ENCODE data around the gene HFE. TPM values are rescaled to one million over a fixed set of nuclear protein-coding genes. Genes with fewer than 3 reads are reported as not detected.

HFE gene
- total and polyA plus RNA-seq, 2 of the 13 experiments (the other 11 are each of a cell fraction or from before 2014, with no cell fraction given): 3.7 to 6.3 TPM

- peak; percentile 71 for TF ChIP-seq ARID5B (CRISPR knock-in tag; IDR thresholded peaks at IDR 0.05)
- TF ChIP-seq ZNF547 (CRISPR knock-in tag; IDR thresholded peaks at IDR 0.05): peak; percentile 61; the same call in 1 of the 2 replicates
- TF ChIP-seq ELK4 (CRISPR knock-in tag; IDR thresholded peaks at IDR 0.05; ENCODE audit: borderline replicate concordance): 0 out of 2 replicates have a peak, but pooled peaks have one; percentile 47
- TF ChIP-seq BHLHE40 (IDR thresholded peaks at IDR 0.05; ENCODE audit: low read length): no peak; the same call in 1 of the 2 replicates
- TF ChIP-seq SMAD1 (CRISPR knock-in tag; IDR thresholded peaks at IDR 0.05; ENCODE audit: borderline replicate concordance, low read depth): 0 out of 2 replicates have a peak, but pooled peaks have one; percentile 83
- peak; percentile 93 for TF ChIP-seq ZBTB25 (CRISPR knock-in tag; IDR thresholded peaks at IDR 0.05)
- TF ChIP-seq TFAP4 (IDR thresholded peaks at IDR 0.05; ENCODE audit: borderline replicate concordance, low read depth): peak; percentile 57; the same call in 1 of the 2 replicates
- peak; percentile 83; the same call in 1 of the 2 replicates for TF ChIP-seq LBX2 (CRISPR knock-in tag; IDR thresholded peaks at IDR 0.05; ENCODE audit: borderline replicate concordance)
- TF ChIP-seq JUND (CRISPR knock-in tag; IDR thresholded peaks at IDR 0.05): peak; percentile 67; the same call in 1 of the 2 replicates
- peak; percentile 78 for TF ChIP-seq FOXK2 (IDR thresholded peaks at IDR 0.05)
- peak; percentile 95 for TF ChIP-seq PRDM4 (CRISPR knock-in tag; IDR thresholded peaks at IDR 0.05; ENCODE audit: borderline replicate concordance)
- no peak for TF ChIP-seq DNMT1 (CRISPR knock-in tag; IDR thresholded peaks at IDR 0.05)
- peak; percentile 86; the same call in 1 of the 2 replicates for TF ChIP-seq PBX3 (CRISPR knock-in tag; IDR thresholded peaks at IDR 0.05; ENCODE audit: borderline replicate concordance)
- TF ChIP-seq ZNF552 (CRISPR knock-in tag; IDR thresholded peaks at IDR 0.05; ENCODE audit: borderline replicate concordance): peak; percentile 86
- TF ChIP-seq FOXA3 (CRISPR knock-in tag; IDR thresholded peaks at IDR 0.05): peak; percentile 83
- peak; percentile 84 for TF ChIP-seq ZNF543 (CRISPR knock-in tag; IDR thresholded peaks at IDR 0.05)
- peak; percentile 97 for TF ChIP-seq ZNF678 (CRISPR knock-in tag; IDR thresholded peaks at IDR 0.05)
Measured at GRCh38 chr6:26103770-26104456, 16.7 kb downstream of the HFE start (continued).
